HG02885 (cell line): ENCODE results near the gene OSBPL10.
A peak's percentile ranks its signal among the peaks of the same experiment; 100 is the strongest.

Experiments
- ATAC-seq: cut with Tn5 transposase; IDR thresholded peaks from one replicate; pipeline ENCODE4 v1.9.1; 2021; ENCODE audit warnings: mild to moderate bottlenecking; ENCODE audit not compliant: unreplicated experiment, poor library complexity

Gene OSBPL10

DNA sequence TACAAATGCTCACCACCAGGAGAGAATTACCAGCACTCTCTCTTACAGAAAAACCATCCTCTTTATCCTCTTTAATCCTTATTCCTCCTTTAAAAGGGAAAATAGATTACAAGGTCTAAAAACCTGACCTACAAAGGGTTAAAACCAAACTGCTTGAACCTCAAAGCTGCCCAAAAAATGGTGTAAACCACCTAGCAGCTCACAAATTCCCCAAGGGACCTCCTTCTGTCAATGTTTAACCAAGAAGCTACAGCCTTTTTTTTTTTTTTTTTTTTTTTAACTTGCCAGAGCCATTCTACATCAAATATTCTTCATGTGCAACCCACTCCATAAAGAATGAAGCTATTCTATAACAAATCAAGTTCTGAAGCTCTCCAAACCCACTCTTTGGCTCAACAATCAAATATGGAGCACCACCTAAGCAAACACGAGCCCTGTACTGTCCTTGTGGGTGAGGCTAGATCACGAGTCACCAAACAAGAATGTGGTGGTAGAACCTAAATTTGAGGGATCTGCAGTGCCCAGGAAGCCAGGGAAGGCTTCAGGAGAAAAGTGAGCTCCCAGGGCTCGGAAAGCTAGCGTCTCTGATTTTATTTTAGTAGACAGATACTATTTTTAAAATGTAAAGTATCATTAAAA, 20.1 kb downstream of the OSBPL10 start:
- no peak for ATAC-seq

DNA sequence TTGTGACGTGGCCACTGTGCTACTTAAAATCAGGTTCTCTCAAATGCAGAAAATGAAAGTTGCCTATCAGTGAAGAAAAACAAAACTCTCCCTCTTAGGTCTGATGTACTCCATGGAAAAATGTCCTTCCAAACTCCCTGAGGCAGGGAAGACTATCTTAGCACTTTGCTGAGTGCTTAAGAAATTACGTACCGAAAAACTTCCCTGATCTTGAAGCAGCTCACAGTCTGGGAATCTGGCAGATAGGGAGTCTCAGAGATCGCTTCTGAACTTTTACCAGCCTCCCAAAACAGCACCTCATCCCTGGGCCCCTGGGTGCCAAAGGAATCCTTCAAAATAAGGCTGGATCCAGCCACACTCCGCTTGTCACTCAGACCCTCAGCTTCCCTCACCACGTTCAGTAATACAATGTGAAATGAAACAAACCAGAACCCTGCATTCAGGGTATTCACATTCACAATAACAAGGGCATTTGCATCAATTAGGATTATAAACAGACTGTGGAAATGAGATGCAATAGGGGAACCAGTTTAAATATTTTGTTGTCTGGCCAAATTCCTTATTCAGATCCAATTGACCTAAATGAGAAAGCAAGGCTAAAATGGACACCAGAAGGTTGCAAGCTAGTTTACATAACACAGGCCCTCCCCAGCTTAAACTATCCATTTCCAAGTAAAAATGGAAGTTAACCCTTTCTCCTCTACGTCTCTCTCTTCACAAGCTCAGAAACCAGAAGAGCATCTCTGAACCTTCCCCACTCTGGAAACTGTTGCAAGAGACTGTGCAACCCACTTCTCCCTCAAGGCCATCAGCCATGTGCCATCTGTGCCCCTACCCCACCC, 20.9 kb downstream of the OSBPL10 start:
- no peak for ATAC-seq

DNA sequence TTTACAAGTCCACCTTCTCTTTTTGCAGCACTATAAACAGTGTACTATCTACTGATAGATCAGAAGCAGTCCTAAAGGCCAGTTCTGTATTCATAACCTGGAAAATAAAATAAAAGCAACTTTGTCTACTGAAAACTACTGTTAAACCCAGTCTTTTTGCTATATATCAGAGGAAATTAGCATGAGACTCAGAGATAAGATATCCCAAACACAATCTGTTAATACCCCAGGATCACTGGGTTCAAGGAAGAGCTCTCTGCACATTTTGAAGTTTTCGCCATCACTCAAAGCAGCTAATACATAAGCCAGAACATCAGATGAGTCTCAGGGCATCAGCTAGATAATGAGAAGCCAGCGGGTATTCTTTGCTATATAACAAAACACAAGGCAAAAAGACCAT, 21.8 kb downstream of the OSBPL10 start:
- ATAC-seq: no peak

DNA sequence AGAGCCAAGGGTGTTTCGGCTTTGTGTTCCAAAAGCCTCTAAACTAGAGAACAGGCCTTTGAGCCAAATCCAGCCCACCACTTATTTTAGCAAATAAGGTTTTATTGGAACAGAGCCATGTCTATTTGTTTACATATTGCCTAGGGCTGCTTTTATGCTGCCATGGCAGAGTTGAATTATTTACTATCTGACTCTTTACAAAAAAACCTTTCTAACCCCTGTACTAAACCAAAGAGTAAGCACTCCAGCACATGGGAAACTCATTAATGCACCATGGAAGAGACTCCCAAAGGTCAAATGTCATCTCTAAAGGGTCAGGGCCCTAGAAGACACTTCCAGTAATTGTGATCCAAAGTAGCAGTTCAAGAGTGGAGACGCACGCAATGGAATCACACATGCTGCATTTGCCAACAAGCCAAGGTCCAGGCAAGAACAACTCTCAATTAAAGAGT, 22.3 kb downstream of the OSBPL10 start:
- no peak for ATAC-seq

DNA sequence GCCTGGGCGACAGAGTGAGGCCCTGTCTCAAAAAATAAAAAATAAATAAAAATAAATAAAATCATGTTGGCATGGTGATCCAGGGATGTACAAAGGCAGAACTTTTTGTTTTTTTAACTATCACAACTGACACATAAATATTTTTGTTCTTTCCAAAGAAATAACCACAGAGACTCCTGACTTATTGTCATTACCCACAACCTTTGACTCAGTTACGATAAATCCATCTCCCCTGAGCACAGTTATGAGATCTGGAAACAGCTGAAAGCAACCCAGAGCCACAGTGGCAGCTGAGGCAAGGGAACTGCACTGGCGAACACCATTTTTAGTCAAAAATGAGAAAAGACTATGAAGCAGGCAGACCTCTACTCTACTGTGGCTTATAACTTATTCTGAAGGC, 24.0 kb downstream of the OSBPL10 start:
- ATAC-seq: no peak

DNA sequence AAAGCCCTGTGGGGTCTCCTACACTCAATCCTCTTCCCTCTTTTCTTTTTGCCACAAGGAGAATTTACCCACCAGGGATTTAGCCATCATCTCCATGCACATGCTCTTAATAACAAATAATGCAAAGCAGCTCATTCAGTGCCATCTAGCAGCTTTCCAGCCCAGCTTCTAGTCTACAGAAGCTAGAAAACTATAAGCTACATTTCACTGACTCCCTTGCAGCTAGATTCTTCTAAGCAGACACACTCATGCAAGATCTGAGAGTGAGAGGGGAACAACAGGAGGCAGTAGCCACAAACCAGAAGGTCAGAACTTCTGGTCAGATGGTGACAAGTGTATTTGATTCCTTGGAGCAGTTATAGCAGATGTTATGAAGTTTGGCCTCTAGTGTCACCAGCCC, 25.5 kb downstream of the OSBPL10 start:
- ATAC-seq: no peak

DNA sequence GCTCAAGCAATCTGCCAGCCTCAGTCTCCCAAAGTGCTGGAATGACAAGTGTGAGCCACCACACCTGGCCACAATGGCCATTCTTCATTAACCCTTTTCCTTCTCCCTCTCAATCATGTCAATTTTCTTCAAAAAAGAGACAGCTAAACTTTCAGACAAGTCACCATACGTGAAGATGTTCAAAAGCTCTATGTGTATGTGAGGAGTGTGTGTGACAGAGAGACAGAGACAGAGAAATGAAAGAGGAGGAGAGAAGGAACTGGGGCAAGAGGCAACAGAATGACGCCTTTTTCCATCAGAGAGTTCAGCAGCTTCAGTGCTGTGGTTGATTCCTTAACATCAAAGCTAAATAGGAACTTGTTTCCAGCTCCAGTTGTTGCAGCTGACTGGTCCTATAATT, 27.4 kb downstream of the OSBPL10 start:
- ATAC-seq: no peak

DNA sequence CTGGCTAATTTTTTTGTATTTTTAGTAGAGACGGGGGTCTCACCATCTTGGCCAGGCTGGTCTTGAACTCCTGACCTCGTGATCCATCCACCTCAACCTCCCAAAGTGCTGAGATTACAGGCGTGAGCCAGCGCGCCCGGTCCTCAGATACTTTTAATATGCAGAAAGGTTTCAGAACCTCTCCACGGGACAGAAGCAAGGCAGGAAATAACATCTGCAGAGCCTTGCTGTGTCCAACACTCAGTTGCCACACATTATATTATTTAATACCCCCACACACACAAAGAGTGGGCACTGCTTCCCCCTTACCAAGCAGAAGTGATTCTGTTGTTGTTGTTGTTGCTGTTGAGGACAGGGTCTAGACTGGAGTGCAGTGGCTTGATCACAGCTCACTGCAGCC, 28.0 kb downstream of the OSBPL10 start:
- no peak for ATAC-seq

DNA sequence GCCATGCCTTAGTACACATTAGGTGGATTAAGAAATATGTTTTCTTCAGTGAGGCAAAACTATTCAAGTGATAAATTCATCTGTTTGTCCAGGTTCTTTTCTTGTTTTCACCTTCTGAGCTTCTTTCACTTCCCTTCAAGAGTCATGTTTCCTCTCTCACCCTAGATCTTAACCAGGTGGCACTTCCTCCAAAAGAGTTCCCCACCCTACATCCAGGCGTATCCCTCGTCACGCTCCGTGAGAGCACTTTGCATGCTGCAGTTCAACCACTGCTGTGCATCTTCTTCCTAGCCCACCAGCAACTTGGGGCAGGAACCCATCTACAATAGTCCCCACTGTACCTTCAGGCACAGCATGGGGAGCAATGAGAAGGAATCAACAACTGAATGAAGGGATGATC, 28.9 kb downstream of the OSBPL10 start:
- peak; percentile 93 for ATAC-seq

DNA sequence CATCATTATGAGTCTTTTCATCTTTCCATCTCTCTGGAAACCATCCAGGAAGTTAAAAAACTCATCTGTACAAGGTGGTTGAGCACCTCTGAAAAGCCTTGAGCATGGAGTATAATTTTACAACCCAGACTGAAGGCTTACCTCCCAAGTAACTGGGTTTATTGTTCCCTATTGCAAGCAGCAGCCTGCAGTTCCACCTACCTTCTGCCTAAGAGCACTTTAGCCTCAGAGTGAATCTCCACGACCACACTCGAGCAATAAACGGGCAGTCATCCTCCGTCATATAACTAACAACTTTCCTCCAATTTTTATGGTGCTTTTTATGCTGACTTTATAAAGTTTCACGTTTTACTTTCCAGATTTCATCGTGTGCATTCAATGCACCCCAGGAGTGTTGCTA, 32.8 kb downstream of the OSBPL10 start:
- no peak for ATAC-seq

DNA sequence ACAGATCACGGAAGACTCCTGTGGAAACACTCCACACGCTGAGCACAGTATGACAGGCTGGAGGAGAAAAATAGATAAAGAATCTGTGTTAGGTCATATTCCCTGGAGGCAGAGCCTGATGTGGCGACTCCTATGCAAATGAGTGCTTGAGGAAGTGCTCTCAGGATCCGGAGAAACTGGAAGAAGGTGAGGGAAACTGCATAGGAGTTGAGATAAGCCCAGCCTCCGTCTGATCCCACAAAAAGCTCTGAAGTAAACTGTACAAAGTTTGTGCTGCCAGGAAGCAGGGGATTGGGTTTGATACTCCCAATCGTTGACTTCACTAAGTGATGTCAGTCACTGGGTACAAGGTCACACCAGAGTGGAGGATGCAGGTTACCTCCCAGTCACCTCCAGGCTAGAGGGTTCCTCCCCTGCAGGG, 33.4 kb downstream of the OSBPL10 start:
- no peak for ATAC-seq

DNA sequence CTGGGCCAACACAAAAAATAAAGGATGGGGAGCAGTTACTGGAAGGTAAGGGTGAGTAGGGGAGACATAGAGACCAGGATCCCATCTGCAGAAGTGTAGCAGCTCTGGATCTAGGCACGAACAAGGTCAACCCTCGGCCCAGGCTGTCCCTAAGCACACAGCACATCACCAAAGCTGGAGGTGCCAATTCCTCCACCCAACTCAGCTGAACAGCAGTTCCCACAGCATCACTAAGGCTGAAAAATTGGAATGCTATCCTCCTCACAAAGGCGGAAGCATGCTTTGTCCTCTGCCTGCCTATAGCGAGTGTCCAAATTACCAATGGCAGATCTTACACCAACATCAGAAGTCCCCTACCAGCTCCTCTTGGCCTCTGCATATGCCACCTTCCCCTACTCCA, 33.9 kb downstream of the OSBPL10 start:
- ATAC-seq: no peak

DNA sequence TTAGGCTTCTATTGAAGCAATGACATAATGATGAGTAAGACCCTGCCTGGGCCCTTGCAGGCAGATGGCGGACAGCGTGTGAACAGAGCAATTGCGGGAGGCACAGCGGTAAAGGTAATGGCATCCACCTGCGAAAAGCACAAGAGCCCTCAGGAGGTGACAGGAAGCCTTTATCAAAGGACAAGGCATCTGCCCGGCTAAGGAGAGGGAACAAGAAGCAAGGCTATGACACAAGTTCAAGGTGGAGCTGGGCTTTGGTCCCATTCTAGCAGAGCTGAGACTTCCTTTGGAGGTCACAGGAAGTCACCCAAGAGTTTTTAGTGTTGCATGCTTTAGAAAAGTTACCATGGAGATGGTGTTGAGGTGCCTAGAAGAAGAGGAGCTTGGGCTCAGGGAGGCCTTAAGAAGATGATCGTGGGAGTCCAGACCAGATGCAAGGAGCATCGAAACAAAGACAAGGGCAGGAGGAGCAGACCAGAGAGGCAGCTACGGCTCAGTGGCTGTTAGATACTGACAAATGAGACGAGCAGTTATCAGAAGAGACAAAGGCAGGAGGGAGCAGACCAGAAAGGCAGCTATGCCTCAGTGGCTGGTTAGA, 34.5 kb downstream of the OSBPL10 start:
- ATAC-seq: peak; percentile 48

DNA sequence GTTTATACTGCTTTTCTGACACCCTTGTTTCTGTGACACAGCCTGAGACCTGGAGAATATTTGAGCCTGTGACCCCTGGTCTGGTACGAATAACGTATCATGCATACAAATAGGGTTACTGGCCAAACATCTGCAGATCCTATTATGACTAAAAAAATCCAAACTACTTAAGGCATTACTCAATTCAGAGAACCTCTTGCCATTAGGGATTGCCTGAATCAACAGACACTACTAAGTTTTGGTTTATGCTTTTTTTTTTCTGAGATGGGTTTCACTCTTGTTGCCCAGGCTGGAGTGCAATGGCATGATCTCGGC, 35.4 kb downstream of the OSBPL10 start:
- ATAC-seq: no peak

DNA sequence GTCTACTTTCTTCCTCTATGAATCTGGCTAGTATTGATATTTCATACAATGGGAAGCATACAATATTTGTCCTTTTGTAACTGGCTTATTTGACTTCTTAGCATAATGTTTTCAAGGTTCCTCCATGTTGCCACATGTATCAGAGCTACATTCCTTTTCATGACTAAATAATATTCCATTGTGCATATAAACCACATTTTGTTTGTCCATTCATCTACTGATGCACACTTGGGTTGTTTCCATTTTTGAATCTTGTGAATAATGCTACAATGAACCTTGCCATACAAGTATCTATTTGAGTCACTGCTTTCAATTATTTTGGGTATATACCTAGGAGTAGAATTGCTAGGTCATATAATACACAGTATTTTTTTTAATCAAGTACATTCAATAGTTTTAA, 38.0 kb downstream of the OSBPL10 start:
- no peak for ATAC-seq

DNA sequence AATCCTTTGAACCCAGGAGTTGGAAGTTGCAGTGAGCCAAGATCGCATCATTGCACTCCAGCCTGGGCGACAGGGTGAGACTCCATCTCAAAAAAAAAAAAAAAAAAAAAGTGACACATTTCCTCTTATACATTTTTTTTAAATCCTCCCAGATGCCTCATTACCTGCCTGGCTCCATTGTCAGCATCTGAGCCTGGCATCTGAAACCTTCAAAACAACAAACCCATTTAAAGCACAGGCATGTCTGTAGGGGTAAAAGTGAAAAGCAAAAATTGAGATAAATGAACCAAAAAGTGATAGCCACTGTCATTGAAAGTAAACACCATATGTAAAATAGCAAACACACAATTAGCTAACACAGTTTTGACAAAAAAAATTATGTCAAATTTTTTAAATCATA, 38.6 kb downstream of the OSBPL10 start:
- ATAC-seq: no peak

DNA sequence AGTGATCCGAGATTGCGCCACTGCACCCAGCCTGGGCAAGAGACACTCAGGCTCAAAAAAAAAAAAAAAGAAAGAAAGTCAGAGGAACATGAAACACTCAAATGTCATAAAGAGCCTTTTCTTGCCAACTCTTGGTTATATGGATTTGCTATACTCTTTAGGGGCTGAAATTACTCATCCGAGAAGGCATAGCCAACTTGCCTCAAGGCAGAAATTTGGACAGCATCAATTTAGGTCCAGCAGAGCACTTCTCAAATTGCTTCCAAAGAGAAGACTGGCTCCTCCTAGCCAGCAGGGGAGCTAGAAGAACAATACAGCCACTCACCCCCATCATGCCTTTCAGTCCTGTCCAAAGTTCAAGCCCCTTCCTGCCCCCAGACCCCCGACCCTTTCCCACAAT, 43.8 kb downstream of the OSBPL10 start:
- ATAC-seq: no peak

DNA sequence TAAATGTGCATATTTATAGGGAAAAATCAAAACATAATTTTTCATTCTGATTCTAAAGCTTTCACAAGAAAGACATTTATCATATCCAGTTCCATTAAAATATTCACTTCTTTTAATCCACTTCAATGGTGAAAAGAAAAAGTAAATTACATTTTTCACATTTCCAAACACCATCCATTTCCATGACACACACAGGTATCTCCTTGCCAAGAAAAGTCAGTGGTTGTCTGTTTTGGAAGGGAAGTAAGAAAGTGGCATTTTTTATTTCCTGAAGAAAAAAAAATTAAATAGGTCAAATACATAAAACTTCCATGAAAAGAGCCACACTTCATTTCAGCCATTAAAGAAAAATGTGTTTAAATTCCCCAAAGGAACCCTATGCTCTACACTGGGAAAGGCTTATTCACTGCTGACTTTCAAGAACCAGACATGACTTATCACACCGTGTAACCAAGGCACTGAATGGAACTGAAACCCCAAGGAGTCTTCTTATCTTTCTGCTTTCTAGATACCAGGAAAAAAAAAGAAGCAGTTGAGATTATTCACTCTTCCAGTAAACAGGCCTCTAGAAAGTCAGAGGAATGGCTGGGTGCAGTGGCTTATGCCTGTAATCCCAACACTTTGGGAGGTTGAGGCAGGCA, 44.5 kb downstream of the OSBPL10 start:
- ATAC-seq: no peak

DNA sequence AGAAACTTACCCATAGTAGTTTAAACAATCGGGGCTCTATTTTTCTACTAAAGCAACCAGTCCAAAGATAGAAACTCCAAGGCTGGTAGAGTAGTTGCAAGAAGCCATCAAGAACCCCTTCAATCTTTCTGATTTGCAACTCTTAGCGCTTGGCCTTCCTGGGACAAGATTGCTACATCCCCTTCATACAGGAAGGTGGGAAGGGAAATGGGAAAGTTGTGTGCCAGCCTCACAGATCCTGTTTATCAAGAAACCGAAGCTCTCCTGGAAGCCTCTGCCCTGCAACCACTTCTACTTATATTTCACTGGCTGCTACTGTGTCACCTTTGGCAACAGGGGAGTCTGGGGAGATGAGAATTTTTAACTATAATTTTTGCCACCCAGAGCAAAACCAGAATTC, 46.2 kb downstream of the OSBPL10 start:
- ATAC-seq: no peak

DNA sequence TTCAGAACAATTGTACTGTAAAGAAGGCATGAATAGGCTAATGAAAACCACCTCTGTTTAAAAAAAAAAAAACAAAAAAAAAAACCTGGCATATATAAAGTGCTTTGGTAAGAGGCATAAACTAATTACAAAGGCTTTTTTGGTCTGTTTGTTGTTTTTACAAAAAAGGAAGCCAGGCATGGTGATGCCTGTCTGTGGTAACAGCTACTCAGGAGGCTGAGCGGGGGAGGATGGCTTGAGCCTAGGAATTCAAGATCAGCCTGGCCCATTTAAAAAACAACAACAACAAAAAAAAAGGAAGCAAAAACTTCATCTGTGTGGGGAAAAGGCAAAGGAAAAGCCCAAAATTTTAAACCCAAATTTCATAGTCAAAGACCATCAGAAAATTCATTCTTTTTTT, 47.0 kb downstream of the OSBPL10 start:
- ATAC-seq: no peak

DNA sequence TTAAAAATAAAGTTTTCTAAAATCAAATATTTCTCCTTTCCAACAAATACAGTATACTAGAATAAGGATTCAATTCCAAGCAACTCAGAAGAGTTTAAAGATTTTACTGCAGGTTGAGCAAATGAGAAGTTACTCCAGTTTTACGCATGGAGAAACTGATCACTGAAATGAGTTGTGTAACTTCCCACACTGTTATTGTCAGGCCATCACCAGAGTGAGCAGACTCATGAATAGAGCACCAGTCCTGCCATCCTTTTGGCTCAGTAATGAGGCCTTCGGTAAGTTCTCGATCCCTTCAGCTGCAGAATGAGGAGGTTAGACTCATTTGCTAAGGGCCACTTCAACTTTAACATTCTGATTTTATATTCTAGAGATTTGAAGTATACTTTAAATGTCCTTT, 48.1 kb downstream of the OSBPL10 start:
- ATAC-seq: no peak
